CD4-positive, alpha-beta T cell treated with Interleukin-4 for 1 hour (primary cell): ENCODE measurements around the gene COQ10B.
"Not testable (repeated sequence)": the region's sequence is repeated elsewhere in the genome, so short reads cannot be mapped to it uniquely, and the experiment has no call there.

Experiments used
- DNase-seq, 2 donors: peaks; one replicate each; pipeline ENCODE4 v3.0.0-alpha.2; 2020 to 2022

Gene COQ10B

DNA sequence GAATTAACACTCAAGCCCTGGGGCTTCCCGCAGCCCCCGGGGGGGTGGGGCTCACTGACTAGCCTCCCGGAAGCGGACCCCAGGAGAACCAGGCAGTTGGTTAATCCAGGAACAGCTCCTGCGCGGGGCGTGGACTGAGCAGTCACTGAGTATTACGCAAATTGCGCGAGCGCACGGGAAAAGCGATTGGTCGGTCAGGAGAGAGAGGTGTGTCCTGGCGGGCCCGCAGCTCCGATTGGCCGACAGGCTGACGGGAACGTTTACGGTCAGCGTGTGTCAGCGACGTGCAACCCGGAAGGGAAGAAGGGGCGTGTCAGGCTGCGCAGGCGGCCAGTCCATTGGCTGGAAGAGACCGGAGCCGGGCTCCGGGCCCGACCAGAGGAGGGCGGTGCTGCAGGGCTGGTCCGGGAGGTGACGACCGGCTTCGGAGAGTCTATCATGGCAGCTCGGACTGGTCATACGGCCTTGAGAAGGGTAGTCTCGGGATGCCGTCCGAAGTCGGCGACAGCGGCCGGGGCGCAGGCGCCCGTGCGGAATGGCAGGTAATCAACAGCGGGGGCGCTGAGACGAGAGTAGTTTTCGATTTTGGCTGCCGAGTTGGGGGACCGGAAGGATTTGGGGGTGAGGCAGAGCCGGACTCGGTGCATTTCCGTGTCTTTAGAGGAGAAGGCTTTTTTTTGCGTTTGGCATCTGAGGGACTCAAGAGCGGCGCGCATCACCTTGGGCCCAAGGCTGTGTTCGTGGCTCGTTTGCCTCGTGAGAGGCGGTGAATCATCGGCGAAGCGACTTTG, at the start of gene COQ10B:
TSS of gene COQ10B (plus strand) at position 430 of the 791 bp plus-strand sequence. CDS start at position 439, 9 bp downstream.
- peak; percentile 99 for DNase-seq

DNA sequence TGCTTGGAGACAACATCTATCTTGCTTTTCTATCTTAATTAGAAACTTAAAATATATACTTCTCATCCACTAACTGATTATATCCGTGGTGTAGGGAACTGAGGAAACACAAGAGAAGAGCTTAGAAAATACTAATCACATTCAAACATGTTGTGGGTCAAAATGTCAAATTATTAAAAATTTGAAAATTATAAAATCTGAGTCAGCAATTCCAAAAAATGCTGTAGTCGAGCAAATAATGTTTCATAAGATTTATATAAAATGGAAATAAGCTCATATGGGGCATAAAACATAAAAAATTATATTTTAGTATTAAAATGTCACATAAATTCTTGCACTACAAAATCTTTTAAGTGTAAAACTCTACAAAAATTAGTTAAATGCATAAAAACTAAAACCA, 47.8 kb upstream of the COQ10B start:
- DNase-seq, result no peak

DNA sequence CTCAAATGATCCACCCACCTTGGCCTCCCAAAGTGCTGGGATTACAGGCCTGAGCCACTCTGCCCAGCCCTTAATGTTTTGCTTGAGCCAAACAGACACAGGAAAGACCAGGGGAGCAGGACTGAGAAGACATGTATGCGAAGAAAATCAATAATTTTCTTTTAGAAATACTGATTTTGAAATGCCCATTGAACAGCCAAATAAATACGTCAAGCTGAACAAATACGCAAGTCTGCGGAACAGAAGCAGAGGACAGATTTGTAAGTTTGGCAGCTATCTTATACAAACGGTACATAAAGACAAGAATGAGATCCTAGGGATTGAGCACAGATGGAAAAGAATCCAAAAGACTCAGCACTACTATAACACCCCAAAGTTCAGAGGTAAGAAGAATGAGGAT, 39.3 kb upstream of the COQ10B start:
- no peak for DNase-seq

DNA sequence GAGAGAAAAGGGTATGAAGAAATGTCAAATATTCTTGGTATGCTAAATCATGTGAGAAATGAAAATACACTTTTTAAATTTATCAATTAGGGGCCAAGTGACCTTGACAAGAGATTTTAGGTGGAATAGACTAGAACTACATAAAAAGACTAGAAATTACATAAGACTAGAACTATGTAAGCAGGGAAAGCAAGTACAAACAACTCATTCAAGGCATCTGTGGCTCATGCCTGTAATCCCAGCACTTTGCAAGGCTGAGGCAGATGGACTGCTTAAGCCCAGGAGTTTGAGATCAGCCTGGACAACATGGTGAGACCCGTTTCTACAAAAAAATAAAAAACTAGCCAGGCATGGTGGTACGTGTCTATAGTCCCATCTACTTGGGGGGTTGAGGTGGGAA, 38.8 kb upstream of the COQ10B start:
- no peak for DNase-seq

DNA sequence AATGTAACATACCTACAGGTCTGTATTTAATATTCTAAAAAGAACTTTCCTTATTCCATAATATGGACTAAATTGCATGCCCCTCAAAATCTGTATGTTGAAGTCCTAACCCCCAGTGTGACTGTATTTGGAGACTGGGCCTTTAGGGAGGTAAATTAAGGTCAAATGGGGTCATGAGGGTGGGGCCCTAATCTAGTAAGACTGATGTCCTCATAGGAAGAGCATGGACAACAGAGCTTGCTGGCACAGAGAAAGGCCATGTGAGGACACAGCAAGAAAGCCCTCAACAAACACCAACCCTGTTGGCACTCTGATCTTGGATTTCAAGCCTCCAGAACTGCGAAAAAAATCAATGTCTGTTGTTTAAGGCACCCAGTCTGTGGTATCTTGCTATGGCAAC, 37.1 kb upstream of the COQ10B start:
- DNase-seq, result no peak

DNA sequence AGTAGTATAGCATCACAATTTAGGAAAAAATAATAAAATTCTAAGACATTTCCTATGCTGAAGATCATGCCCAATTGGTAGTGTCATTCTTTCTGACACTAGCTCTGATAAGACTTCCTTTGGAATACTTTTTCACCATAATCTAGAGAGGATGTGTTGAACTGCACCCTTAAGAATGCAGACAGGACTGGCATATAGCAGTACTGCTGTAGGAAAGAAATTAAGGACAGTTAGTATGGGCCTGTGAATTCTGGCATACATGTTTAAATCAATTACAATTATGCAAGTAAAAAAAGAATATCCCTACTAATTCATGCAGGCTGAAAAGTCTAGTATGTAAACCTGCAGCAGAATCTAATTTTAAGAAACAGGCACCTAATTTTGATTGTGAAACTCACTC, 33.9 kb upstream of the COQ10B start:
- no peak for DNase-seq

DNA sequence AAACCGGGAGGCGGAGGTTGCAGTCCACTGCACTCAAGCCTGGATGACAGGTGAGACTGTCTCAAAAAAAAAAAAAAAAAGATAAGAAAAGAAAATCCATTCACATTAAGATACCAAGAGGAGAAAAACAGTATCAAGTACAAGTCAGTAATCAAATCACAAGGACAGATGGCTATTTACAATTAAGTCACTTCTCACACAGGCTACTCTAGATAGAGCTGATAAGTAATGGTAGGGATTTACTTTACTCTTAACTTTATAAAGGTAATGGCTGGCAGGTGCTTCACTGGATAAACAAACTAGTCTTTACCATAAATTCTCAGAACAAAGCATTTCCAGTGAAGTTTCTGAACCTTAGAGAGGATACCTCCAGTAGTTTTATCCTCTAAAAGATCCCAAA, 30.0 kb upstream of the COQ10B start:
- DNase-seq, result no peak

DNA sequence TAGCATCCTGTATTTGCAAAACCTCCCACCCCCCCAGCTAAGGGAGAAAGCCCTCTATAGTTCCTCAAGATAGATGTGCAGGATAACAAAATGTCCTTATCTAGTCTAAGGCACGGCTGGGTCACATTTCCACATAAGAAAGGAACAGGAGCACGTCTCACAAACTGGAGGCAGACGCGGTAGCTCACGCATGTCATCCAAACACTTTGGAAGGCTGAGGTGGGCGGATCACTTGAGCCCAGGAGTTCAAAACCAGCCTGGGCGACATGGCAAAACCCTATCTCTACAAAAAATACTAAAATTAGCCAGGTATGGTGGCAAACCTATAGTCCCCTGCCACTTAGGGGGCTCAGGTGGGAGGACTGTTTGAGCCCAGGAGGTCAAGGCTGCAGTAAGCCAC, 27.8 kb upstream of the COQ10B start:
- DNase-seq, result no peak

DNA sequence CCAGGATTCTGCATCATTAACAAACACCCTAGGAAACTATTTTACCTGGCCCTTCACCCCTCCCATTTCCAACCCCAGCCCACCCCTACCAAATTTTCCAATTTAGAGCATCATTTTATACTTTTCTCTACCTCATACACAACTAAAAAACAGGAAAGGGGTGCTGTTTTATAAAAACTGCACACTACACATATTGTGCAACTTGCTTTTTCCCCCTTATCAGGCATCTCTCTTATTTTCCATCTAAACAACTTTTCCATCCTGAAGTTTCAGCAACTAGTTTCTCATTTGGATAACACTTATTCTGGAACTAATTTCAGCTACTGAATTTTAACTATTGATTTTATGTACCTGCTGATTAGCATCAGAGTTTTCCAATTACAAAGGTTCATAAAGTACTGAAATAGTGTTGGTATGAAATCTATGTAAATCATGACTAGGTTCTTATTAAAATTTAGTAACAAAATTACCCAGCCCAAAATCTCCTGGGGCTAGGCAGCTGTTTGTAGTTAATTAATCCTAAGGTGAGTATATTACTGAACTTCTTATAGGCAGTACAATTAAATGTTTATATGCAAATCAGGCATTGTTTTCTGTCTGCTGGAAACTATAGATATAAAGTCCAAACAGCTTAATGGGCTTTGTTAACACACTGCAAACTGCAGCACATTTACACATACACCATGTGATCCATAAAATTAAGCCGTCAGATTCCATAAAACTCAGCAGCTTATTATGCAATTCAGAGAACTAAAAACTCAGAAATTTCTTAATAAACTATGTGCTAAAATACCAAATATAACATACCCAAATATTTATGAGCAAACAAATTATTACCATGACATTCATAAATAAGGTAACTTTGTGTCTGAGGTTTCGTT, 26.4 kb upstream of the COQ10B start:
- no peak for DNase-seq

DNA sequence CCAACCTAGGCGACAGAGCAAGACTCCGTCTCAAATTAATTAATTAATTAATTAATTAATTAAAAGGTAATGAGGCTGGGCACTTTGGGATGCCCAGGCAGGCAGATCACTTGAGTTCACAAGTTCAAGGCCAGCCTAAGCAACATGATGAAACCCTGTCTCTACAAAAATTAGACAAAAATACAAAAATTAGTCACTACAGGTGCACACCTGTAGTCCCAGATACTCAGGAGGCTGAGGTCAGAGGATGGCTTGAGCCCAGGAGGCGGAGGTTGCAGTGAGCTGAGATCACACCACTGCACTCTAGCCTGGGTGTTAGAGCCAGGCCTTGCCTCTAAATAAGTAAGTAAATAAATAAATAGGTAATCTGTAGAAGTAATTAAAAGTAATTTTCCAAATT, 25.4 kb upstream of the COQ10B start:
- DNase-seq, result no peak

DNA sequence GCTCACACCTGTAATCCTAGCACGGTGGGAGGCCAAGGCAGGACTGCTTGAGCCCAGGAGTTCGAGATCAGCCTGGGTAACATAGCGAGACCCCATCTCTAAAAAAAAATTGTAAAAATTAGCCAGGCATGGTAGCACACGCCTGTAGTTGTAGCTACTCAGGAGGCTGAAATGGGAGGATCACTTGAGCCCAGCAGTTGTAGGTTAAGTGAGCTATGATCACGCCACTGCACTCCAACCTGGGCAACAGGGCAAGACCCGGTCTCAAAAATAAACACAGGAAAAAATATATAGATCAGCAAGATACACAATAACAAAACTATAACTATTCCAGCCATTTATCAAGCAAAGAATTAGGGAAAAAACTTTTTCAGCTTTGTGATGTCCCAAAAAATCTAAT, 21.5 kb upstream of the COQ10B start:
- no peak for DNase-seq

DNA sequence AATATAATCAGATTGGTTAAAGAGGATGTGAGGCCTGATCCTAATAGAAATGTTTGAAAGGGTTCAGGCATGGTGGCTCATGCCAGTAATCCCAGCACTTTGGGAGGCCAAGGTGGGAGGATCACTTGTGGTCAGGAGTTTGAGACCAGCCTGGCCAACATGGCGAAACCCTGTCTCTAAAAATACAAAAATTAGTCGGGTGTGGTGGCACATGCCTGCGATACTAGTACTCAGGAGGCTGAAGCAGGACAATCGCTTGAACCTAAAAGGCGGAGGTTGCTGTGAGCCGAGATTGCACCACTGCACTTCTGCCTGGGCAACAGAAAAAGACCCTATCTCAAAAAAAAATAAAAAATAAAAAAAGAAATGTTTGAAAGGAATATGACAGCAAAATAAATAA, 20.8 kb upstream of the COQ10B start:
- DNase-seq, result not testable (repeated sequence)

DNA sequence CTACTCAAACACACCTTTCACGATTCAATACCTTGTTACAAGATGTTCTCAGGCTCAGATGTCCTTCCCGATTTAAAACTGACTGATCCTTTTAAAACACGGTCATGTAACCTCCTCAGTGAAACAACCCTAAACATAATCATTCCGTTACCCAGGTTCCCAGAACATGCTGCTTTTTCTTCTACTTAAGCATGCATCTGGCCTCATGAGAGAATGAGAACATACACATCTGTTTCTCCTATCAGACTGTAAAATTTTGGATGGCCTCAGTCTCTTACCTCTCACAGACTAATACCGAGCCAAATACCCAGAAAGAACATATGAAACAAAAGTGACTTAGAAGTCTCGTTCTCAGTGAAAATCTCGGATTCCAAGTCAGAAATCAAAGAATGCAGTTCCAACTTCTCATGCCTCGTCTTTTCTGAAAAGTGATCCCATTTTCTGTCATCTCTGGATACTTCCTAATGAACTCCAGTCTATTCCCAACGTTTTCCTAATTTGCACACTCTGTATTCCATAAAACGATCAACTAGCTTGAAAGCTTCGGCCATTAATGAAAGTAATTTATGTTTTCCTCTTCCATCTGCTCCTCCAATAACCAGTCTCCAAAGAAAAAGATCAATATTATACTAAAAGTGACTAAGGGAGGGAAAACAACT, 19.4 kb upstream of the COQ10B start:
- no peak for DNase-seq

DNA sequence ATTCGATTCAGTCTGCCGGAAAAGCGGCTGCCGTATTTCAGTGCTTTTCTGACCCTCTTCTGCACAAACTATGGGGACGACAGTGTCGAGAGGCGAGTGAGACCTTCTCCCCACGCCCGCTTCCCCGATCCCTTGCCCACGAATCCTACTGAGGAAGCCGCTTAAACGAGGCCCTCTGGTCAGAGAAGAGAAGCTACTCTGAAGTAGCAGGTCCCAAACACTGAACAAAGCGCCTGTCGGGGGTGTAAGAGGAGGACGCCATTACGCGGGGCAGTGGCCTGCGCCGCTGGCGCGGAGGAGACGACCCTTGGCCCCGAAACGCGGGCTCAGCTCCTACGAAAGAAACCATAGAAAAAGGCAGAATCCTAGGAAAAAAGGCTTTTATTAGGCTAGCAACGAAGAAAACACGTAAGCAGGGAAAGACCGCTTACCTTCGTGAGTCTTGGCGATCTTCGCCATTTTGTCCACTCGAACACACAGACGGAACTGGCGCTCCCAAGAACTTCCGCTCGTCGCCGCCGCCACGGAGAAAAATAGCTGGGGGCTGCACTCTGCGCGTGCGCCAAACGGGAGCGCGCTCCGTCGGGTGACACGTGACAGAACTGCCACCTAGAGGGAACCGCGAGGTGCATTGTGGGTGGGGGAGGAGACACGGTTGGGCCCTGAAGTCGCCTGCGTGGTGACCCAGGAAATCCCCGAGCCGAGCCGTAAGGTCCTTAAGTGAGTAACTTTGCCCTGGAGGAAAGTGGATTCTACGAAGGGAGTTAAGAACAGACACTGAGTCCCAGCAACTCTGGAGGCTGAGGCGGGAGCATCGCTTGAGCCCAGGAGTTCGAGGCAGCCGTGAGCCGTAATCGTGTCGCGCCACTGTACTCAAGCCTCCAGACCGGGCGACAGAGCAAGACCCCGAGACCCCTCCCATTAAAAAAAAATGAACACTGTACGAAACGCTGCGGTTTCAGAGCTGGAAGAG, 18.5 kb upstream of the COQ10B start, which contains the start of gene SF3B1:
TSS of gene SF3B1 (minus strand) at position 488 of the 973 bp plus-strand sequence. CDS start at position 459, 29 bp downstream.
- DNase-seq, result peak; percentile 99

DNA sequence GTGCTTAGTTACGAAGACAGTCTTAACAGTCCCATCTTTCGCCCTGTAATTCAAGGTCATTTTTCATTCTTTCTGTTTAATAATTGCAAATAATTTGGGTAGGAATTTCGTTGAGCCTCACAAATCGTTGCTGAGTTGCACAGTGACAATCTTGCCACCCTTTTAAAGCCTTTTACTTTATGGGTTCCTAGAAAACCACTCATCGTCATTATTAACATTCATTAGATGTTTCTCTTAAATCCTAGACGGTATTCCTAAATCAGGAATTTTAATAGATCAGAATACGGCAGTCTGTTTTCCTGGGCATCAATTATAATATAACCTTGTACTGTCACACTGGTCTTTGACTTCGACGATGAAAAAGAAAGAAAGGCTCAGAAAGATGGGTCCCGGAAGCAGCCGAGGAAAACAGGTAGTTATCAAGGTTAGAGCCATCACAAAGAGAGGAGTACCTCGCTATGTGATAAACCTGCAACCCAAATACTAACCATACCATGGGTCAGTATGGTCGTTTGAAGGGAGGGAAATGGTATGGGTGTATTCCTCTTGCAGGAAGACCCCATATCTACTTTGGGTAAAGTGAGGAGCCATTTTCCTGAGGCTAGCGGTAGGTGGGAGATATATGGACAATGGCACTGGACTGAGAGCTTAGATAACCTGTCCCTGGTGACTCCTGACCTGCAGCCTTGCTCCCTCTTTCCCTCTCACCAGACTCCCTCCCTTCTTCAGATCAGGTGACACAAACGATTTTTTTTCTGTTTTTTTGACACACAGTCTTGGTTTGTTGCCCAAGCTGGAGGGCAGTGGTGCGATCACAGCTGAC, 17.5 kb upstream of the COQ10B start:
- peak in 1 of 2 donors; percentile 35 for DNase-seq

DNA sequence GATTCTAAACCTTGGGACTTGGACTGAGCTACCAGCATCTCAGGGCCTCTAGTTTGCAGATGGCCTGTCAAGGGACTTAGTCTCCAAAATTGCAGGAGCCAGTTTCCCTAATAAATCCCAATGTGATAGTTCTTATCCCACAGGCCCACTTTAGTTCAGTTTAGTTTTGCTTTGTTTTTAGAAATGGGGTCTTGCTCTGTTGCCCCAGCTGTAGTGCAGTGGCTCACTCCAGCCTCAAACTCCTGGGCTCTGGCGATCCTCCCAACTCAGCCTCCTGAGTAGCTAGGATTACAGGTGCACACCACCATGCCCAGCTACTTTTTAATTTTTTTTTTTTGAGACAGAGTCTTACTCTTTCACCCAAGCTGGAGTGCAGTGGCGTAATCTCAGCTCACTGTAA, 16.0 kb upstream of the COQ10B start:
- DNase-seq, result no peak

DNA sequence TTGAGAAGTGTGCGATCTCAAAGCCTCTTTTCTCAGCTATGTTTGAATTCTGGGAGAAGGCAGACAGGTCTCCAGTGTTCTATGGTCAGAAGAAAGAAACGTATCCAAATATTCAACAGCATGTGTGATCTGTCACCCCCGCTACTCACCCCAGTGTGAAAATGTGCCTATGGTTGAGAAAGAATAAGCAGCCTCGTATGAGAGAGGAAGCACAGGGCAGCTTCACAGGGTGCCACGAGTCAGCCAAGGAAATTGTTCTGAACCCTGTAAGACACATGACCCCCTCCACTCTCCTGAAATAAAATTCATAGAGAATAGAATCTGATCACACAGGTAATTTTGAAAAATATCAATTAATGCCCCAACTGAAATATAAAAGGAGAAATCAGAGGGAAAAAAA, 10.5 kb upstream of the COQ10B start:
- no peak for DNase-seq

DNA sequence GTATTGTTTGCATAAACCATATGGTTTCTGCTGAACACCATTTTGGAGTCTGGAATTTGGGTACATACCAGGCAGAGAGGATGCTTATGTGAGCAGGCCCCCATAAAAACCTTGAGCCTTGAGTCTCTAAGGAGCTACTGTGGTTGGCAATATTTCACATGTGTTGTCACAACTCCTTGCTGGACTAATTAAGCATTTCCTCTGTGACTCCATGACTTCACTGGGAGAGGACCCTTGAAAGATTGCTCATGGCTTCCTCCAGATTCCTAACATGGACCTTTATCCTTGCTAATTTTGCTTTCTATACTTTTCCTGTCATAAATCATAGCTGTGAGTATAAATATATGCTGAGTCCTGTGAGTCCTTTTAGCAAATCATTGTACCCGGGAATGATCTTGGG, 7.6 kb upstream of the COQ10B start:
- no peak for DNase-seq

DNA sequence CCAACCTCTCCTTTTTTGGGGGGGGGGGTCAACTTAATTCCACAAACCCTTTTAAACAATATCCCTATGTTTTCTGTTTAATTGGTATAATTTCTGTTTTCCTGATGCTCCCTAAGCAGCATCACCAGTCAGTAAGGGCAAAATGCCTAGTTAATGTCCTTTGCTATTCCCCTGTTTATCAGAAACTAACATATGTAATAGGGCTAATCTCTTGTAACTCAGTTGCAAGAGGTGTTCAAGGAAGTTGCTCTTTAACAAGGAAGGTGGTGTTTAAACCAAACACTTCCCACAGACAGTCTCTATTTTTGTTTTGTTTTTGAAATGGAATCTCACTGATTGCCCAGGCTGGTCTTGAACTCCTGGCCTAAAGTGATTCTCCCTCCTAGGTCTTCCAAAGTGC, 6.5 kb upstream of the COQ10B start:
- no peak for DNase-seq

DNA sequence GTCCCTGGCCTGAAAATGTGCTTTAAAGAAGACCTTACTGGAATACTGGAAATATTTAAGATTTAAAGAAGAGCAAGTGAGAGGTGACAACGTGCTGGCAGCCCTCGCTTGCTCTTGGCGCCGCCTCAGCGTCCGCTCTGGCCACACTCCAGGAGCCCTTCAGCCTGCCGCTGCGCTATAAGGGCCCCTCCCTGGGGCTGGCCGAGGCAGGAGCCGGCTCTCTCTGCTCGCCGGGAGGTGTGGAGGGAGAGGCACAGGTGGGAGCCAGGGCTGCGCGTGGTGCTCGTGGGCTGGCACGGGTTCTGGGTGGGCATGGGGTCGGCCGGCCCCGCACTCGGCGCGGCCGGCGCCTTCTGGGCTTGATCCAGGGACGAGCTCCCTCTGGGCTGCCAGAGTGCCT, 2.9 kb upstream of the COQ10B start:
- no peak for DNase-seq

DNA sequence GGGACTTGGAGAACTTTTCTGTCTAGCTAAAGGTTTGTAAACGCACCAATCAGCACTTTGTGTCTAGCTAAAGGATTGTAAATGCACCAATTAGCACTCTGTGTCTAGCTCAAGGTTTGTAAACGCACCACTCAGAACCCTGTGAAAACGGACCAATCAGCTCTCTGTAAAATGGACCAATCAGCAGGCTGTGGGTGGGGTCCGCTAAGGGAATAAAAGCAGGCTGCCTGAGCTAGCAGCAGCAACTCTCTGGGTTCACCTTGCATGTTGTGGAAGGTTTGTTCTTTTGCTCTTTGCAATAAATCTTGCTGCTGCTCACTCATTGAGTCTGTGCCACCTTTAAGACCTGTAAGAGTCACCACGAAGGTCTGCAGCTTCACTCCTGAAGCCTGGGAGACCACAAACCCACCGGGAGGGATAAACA, 2.4 kb upstream of the COQ10B start:
- DNase-seq, result not testable (repeated sequence)
